Measurements from ENCODE around the gene ITGBL1.

The ITGBL1 gene

GRCh38 chr13:101575581-101575980 lies 123.1 kb downstream of the ITGBL1 start:
- Histone ChIP-seq H3K4me3 (ENCODE audit: insufficient read depth, low read length, poor library complexity, severe bottlenecking) (no peak overlapping the region), H3K9me3 (ENCODE audit: insufficient read depth, low read length) (no peaks in the 10 kb centered on the region), H3K9ac (ENCODE audit: low read length) (no peak overlapping the region), H3K27me3 (ENCODE audit: low read length) (no peaks in the 10 kb centered on the region), H4K20me1 (ENCODE audit: low read depth, low read length) (no peaks in the 10 kb centered on the region), H3K79me2 (ENCODE audit: insufficient read depth, low read length) (no peaks in the 10 kb centered on the region), H3K27ac (ENCODE audit: low read depth, low read length) (no peak overlapping the region), H3K4me2 (ENCODE audit: low read depth, low read length, poor library complexity, severe bottlenecking) (no peak overlapping the region), H2AFZ (ENCODE audit: low read depth, low read length, severe bottlenecking) (no peak overlapping the region), H3K36me3 (ENCODE audit: low read length) (no peaks in the 10 kb centered on the region), H3K9me2 (replicated peaks; ENCODE audit: insufficient read depth, low read length) (no peaks in the 10 kb centered on the region), H3F3A (ENCODE audit: insufficient read depth) (no peaks in the 10 kb centered on the region)
- TF ChIP-seq EZH2phosphoT487 (conservative IDR thresholded peaks at IDR 0.05; ENCODE audit: low read length): no peak

DNA sequence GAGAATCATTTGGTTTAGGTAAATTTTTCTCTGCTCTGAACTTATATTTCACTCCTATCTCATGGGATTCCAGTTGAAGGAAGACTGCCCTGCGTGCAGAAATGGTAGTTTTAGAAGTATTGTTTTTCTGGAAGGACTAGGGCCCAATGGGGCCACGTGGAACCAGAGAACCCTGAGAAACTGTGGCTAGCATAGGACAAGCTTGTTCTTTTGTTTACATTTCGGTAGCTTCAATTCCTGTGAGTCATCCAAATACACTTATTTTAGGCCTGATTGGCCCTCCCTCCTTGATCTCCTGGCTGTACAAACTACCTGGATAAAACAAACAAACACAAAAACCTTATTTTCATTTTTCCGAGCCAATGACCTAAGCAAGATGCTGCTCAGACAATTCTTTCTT lies 124.0 kb downstream of the ITGBL1 start:
- Histone ChIP-seq H3K79me2 (ENCODE audit: insufficient read depth, low read length) (no peaks in the 10 kb centered on the region), H3K36me3 (ENCODE audit: low read length) (no peaks in the 10 kb centered on the region), H3K4me2 (ENCODE audit: low read depth, low read length, poor library complexity, severe bottlenecking) (no peak overlapping the region), H3F3A (ENCODE audit: insufficient read depth) (no peaks in the 10 kb centered on the region), H3K4me3 (ENCODE audit: insufficient read depth, low read length, poor library complexity, severe bottlenecking) (no peak overlapping the region), H3K9me3 (ENCODE audit: insufficient read depth, low read length) (no peaks in the 10 kb centered on the region), H3K9me2 (replicated peaks; ENCODE audit: insufficient read depth, low read length) (no peaks in the 10 kb centered on the region), H4K20me1 (ENCODE audit: low read depth, low read length) (no peaks in the 10 kb centered on the region), H3K9ac (ENCODE audit: low read length) (no peak overlapping the region), H2AFZ (ENCODE audit: low read depth, low read length, severe bottlenecking) (no peak overlapping the region), H3K27ac (ENCODE audit: low read depth, low read length) (no peak overlapping the region), H3K27me3 (ENCODE audit: low read length) (no peaks in the 10 kb centered on the region)
- TF ChIP-seq, protein P1, sequence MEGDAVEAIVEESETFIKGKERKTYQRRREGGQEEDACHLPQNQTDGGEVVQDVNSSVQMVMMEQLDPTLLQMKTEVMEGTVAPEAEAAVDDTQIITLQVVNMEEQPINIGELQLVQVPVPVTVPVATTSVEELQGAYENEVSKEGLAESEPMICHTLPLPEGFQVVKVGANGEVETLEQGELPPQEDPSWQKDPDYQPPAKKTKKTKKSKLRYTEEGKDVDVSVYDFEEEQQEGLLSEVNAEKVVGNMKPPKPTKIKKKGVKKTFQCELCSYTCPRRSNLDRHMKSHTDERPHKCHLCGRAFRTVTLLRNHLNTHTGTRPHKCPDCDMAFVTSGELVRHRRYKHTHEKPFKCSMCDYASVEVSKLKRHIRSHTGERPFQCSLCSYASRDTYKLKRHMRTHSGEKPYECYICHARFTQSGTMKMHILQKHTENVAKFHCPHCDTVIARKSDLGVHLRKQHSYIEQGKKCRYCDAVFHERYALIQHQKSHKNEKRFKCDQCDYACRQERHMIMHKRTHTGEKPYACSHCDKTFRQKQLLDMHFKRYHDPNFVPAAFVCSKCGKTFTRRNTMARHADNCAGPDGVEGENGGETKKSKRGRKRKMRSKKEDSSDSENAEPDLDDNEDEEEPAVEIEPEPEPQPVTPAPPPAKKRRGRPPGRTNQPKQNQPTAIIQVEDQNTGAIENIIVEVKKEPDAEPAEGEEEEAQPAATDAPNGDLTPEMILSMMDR (IDR thresholded peaks at IDR 0.05; ENCODE audit: insufficient read depth, low read length, poor library complexity, severe bottlenecking): no peak
- no peak for TF ChIP-seq EZH2phosphoT487 (conservative IDR thresholded peaks at IDR 0.05; ENCODE audit: low read length)

- Histone ChIP-seq H4K20me1 (ENCODE audit: low read depth, low read length) (no peaks in the 10 kb centered on the region), H3K9me2 (replicated peaks; ENCODE audit: insufficient read depth, low read length) (no peaks in the 10 kb centered on the region), H3K27me3 (ENCODE audit: low read length) (no peaks in the 10 kb centered on the region), H3K79me2 (ENCODE audit: insufficient read depth, low read length) (no peaks in the 10 kb centered on the region), H3K36me3 (ENCODE audit: low read length) (no peaks in the 10 kb centered on the region), H3K27ac (ENCODE audit: low read depth, low read length) (no peak overlapping the region), H3K9me3 (ENCODE audit: insufficient read depth, low read length) (no peaks in the 10 kb centered on the region), H3K9ac (ENCODE audit: low read length) (no peak overlapping the region), H3F3A (ENCODE audit: insufficient read depth) (no peaks in the 10 kb centered on the region), H3K4me3 (ENCODE audit: insufficient read depth, low read length, poor library complexity, severe bottlenecking) (no peak overlapping the region), H3K4me2 (ENCODE audit: low read depth, low read length, poor library complexity, severe bottlenecking) (no peak overlapping the region), H2AFZ (ENCODE audit: low read depth, low read length, severe bottlenecking) (no peak overlapping the region)
- TF ChIP-seq, protein P1 (IDR thresholded peaks at IDR 0.05; ENCODE audit: insufficient read depth, low read length, poor library complexity, severe bottlenecking): no peak
- TF ChIP-seq EZH2phosphoT487 (conservative IDR thresholded peaks at IDR 0.05; ENCODE audit: low read length): no peak
These were observed 124.5 kb downstream of the ITGBL1 start for GRCh38 chr13:101576977-101577376.

- TF ChIP-seq, protein P1 (IDR thresholded peaks at IDR 0.05; ENCODE audit: insufficient read depth, low read length, poor library complexity, severe bottlenecking): no peak
- TF ChIP-seq EZH2phosphoT487 (conservative IDR thresholded peaks at IDR 0.05; ENCODE audit: low read length): no peak
- no peaks in the 10 kb centered on the region for H3K36me3 ChIP-seq (ENCODE audit: low read length)
These were observed 126.9 kb downstream of the ITGBL1 start for GRCh38 chr13:101579281-101579802.

More at GRCh38 chr13:101579281-101579802, 126.9 kb downstream of the ITGBL1 start:
- no peak overlapping the region for H3K4me3 ChIP-seq (ENCODE audit: insufficient read depth, low read length, poor library complexity, severe bottlenecking)
- no peak overlapping the region for H3K9ac ChIP-seq (ENCODE audit: low read length)
- H3K79me2 ChIP-seq (ENCODE audit: insufficient read depth, low read length): no peaks in the 10 kb centered on the region
- H3K9me3 ChIP-seq (ENCODE audit: insufficient read depth, low read length): no peaks in the 10 kb centered on the region
- H3K4me2 ChIP-seq (ENCODE audit: low read depth, low read length, poor library complexity, severe bottlenecking): no peak overlapping the region
- no peak overlapping the region for H3K27ac ChIP-seq (ENCODE audit: low read depth, low read length)
- no peaks in the 10 kb centered on the region for H3K27me3 ChIP-seq (ENCODE audit: low read length)
- no peaks in the 10 kb centered on the region for H3F3A ChIP-seq (ENCODE audit: insufficient read depth)
- H2AFZ ChIP-seq (ENCODE audit: low read depth, low read length, severe bottlenecking): no peak overlapping the region
- H3K9me2 ChIP-seq (replicated peaks; ENCODE audit: insufficient read depth, low read length): no peaks in the 10 kb centered on the region
- no peaks in the 10 kb centered on the region for H4K20me1 ChIP-seq (ENCODE audit: low read depth, low read length)
